Vagina (tissue), 2 donors: ENCODE data around the gene ARHGDIG. TPM values are rescaled to one million over a fixed set of nuclear protein-coding genes. Genes with fewer than 3 reads are reported as not detected.
"Not testable (repeated sequence)": the region's sequence is repeated elsewhere in the genome, so short reads cannot be mapped to it uniquely, and the experiment has no call there.

ENCODE experiments used
- DNase-seq, 2 donors: peaks; one replicate each; pipeline ENCODE4 v3.0.0-alpha.2; 2017; ENCODE audit errors: extremely low spot score in 2 of 2
- H3K27ac ChIP-seq: fragments of 200-600 bp; sonication (generic); one replicate; pipeline ENCODE4 v1.5.1; 2019
- H3K27me3 ChIP-seq: fragments of 200-600 bp; sonication (generic); one replicate; pipeline ENCODE4 v1.5.1; 2019
- H3K36me3 ChIP-seq, 2 donors: fragments of 200-600 bp; sonication (generic); one replicate each; pipeline ENCODE4 v1.5.1; 2017 to 2019
- H3K4me1 ChIP-seq: fragments of 200-600 bp; sonication (generic); one replicate; pipeline ENCODE4 v1.5.1; 2019
- H3K4me3 ChIP-seq, 2 donors: fragments of 200-600 bp; sonication (generic); 1 replicate in 1 of 2; 2 replicates in 1 of 2; pipeline ENCODE4 v1.5.1; 2016 to 2019
- H3K9me3 ChIP-seq: fragments of 200-600 bp; sonication (generic); one replicate; pipeline ENCODE4 v1.5.1; 2019
- POLR2A ChIP-seq, 2 donors: fragments of 450-650 bp; IDR thresholded peaks; one replicate each; pipeline ENCODE4 v1.6.1; 2017; ENCODE audit warnings: antibody characterized with exemption in 2 of 2, mild to moderate bottlenecking in 2 of 2, moderate library complexity in 2 of 2
- POLR2AphosphoS5 ChIP-seq, 2 donors: sonication (generic); formaldehyde crosslinking; IDR thresholded peaks; one replicate each; pipeline ENCODE4 v1.9.0; 2017; ENCODE audit warnings: antibody characterized with exemption in 2 of 2, mild to moderate bottlenecking in 2 of 2, low read depth in 1 of 2; ENCODE audit not compliant: insufficient read depth in 1 of 2
- intact Hi-C: fragments of 100-400 bp; cut with DNase I; formaldehyde crosslinking; loops from one replicate; pipeline ENCODE4 v1.15.1; 2023
- total RNA-seq: library from RNA; depleted of rRNA; stranded (reverse); fragments of >200 nt; gene quantifications from one replicate; pipeline ENCODE4 v1.2.3, GENCODE V29; 2016
- TF ChIP-seq, protein P1 (sequence below), 3 experiments: fragments of 450-650 bp in 2 of 3; fragments of 200-600 bp in 1 of 3; sonication (generic) in 1 of 3; IDR thresholded peaks; one replicate each; pipeline ENCODE4 v1.5.1; 2017 to 2019; ENCODE audit warnings: antibody characterized with exemption in 3 of 3, mild to moderate bottlenecking in 2 of 3, moderate library complexity in 2 of 3

The ARHGDIG gene
- total RNA-seq, 1 donor from 2014 or later, result not detected

DNA sequence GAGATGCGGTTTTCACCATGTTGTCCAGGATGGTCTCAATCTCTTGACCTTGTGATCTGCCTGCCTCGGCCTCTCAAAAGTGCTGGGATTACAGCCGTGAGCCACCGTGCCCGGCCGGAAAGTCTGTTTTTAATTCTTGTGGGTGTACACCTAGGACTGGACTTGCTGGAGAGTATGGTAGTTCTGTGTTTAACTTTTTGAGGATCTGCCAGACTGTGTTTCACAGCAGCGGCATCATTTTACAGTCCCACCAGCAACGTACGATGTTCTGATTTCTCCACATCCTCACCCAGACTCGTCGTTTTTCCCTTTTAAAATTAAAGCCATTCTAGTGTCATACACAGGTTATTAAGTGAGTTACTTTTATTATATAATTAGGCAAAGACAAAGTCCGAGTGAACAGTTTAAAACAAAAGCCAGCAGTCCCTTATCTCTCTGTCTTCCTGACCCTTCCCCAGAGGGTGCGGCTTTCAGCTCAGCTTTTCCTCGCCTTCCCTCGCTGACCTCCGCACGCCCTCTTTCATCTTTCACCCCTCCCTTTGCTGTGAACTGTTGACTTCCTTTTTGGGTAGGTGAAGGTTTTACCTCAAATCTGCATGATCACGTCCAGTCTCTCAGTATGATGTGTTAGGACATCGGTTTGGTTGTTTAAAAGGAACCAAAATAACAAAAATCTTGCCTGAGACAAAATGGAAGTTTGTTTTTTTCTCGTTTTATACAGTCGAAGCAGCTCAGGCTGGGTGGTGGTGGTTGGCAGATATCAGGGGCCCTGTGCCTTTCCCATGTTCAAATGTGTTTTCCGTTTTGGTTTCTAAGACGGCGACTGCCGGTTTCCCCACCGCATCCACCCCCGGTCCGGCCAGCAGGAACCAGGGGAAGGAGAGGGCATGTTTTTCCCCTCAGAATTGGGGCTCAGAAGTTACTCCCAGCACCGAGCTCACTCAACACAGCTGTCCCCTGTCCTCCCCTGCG, 27.7 kb upstream of the ARHGDIG start:
- no peaks in the 10 kb centered on the region for H3K4me1 ChIP-seq
- H3K27ac ChIP-seq, result no peak overlapping the region
- intact Hi-C loops, result no loop called here
- H3K9me3 ChIP-seq, result no peaks in the 10 kb centered on the region
- H3K36me3 ChIP-seq, result peaks cover 0 to 28% of the 10 kb centered on the region in 2 donors
- no peak for DNase-seq
- H3K4me3 ChIP-seq, result no peak overlapping the region
- TF ChIP-seq, protein P1, sequence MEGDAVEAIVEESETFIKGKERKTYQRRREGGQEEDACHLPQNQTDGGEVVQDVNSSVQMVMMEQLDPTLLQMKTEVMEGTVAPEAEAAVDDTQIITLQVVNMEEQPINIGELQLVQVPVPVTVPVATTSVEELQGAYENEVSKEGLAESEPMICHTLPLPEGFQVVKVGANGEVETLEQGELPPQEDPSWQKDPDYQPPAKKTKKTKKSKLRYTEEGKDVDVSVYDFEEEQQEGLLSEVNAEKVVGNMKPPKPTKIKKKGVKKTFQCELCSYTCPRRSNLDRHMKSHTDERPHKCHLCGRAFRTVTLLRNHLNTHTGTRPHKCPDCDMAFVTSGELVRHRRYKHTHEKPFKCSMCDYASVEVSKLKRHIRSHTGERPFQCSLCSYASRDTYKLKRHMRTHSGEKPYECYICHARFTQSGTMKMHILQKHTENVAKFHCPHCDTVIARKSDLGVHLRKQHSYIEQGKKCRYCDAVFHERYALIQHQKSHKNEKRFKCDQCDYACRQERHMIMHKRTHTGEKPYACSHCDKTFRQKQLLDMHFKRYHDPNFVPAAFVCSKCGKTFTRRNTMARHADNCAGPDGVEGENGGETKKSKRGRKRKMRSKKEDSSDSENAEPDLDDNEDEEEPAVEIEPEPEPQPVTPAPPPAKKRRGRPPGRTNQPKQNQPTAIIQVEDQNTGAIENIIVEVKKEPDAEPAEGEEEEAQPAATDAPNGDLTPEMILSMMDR (IDR thresholded peaks at IDR 0.05), result no peak
- no peak for TF ChIP-seq POLR2AphosphoS5 (IDR thresholded peaks at IDR 0.05; ENCODE audit: insufficient read depth in 1 of 2, low read depth in 1 of 2)
- no peak for TF ChIP-seq POLR2A (IDR thresholded peaks at IDR 0.05)
- H3K27me3 ChIP-seq, result no peaks in the 10 kb centered on the region

DNA sequence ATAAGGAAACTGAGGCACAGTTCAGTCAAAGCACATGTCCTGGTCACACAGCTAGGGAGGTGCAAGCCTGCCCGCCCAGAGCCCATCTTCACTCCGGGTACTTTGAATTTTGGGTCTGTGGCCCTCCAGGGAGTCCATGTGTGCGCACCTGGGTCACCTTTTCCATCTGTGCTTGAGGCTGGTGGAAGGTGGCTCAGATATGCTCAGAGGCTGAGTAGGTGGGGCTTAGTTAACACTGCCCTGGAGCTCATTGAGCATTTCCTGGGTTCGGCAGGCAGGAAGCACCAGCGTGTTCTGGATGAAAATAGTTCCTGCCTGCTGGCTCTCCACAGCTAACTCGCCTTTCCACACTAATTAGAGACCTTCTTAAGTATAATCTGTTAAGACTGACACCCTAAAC, 26.6 kb upstream of the ARHGDIG start:
- H3K27me3 ChIP-seq, result no peaks in the 10 kb centered on the region
- H3K9me3 ChIP-seq, result no peaks in the 10 kb centered on the region
- peaks cover 0 to 28% of the 10 kb centered on the region in 2 donors for H3K36me3 ChIP-seq
- no peak overlapping the region for H3K27ac ChIP-seq
- intact Hi-C loops, result no loop called here
- no peaks in the 10 kb centered on the region for H3K4me1 ChIP-seq
- DNase-seq, result no peak
- TF ChIP-seq, protein P1 (IDR thresholded peaks at IDR 0.05), result no peak
- TF ChIP-seq POLR2A (IDR thresholded peaks at IDR 0.05), result no peak
- no peak for TF ChIP-seq POLR2AphosphoS5 (IDR thresholded peaks at IDR 0.05; ENCODE audit: insufficient read depth in 1 of 2, low read depth in 1 of 2)
- no peak overlapping the region for H3K4me3 ChIP-seq

DNA sequence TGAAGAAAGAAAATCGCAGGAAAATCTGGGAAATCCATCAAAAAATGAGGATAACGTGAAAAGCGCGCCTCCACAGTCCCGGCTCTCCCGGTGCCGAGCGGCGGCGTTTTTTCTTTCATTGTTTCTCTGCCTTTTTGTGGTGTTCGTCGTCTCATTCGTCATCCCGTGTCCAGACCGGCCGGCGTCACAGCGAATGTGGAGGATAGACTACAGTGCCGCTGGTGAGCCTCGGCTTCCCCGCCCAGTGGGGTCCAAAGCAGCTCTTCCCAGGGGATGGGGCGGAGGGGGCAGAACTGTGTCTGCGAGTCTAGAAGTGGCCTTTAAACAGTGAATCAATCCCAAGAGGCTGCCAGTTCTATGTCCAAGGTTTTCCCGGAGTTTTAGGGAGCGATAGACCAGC, 25.9 kb upstream of the ARHGDIG start:
- TF ChIP-seq POLR2A (IDR thresholded peaks at IDR 0.05) (no peak), POLR2AphosphoS5 (IDR thresholded peaks at IDR 0.05; ENCODE audit: insufficient read depth in 1 of 2, low read depth in 1 of 2) (no peak)
- TF ChIP-seq, protein P1 (IDR thresholded peaks at IDR 0.05), result no peak
- H3K9me3 ChIP-seq, result no peaks in the 10 kb centered on the region
- no peaks in the 10 kb centered on the region for H3K4me1 ChIP-seq
- H3K4me3 ChIP-seq, result no peak overlapping the region
- H3K27ac ChIP-seq, result no peak overlapping the region
- no peaks in the 10 kb centered on the region for H3K27me3 ChIP-seq
- H3K36me3 ChIP-seq, result peaks cover 0 to 32% of the 10 kb centered on the region in 2 donors
- intact Hi-C loops, result no loop called here
- no peak for DNase-seq

DNA sequence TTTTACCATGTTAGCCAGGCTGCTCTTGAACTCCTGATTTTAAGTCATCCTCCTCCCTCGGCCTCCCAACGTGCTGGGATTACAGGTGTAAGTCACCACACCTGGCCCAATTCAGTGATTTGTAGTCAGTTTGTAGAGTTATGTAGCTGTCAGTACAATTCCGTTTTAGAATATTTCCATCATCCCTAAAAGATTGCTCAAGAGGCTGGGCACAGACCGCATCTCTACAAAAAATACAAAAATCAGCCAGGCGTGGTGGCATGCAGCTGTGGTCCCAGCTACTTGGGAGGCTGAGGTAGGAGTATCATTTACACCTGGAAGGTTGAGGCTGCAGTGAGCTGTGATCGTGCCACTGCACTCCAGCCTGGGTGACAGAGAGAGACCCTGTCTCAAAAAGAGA, 25.2 kb upstream of the ARHGDIG start:
- Histone ChIP-seq H3K9me3 (no peaks in the 10 kb centered on the region), H3K27ac (no peak overlapping the region), H3K36me3 (peaks cover 0 to 36% of the 10 kb centered on the region in 2 donors), H3K4me1 (no peaks in the 10 kb centered on the region), H3K27me3 (no peaks in the 10 kb centered on the region), H3K4me3 (no peak overlapping the region)
- TF ChIP-seq, protein P1 (IDR thresholded peaks at IDR 0.05), result no peak
- TF ChIP-seq POLR2AphosphoS5 (IDR thresholded peaks at IDR 0.05; ENCODE audit: insufficient read depth in 1 of 2, low read depth in 1 of 2) (no peak), POLR2A (IDR thresholded peaks at IDR 0.05) (no peak)
- no peak for DNase-seq
- intact Hi-C loops, result no loop called here

DNA sequence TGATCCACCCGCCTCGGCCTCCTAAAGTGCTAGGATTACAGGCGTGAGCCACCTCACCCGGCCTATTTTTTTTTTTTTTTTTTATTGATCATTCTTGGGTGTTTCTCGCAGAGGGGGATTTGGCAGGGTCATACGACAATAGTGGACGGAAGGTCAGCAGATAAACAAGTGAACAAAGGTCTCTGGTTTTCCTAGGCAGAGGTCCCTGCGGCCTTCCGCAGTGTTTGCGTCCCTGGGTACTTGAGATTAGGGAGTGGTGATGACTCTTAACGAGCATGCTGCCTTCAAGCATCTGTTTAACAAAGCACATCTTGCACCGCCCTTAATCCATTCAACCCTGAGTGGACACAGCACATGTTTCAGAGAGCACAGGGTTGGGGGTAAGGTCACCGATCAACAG, 22.3 kb upstream of the ARHGDIG start:
- H3K27ac ChIP-seq, H3K27me3 ChIP-seq, intact Hi-C loops, H3K4me1 ChIP-seq, H3K4me3 ChIP-seq, DNase-seq, H3K9me3 ChIP-seq: not testable (repeated sequence)
- peaks cover 0 to 50% of the 10 kb centered on the region in 2 donors for H3K36me3 ChIP-seq
